BLaER1 (cell line): ENCODE data around the gene ORM1.

Experiments
- H3K27ac ChIP-seq: shearing (Covaris generic); formaldehyde crosslinking; 2 replicates; pipeline ENCODE4 v1.8.1; 2022
- H3K27me3 ChIP-seq: shearing (Covaris generic); formaldehyde crosslinking; 2 replicates; pipeline ENCODE4 v1.8.1; 2022
- H3K36me3 ChIP-seq: shearing (Covaris generic); formaldehyde crosslinking; 2 replicates; pipeline ENCODE4 v1.8.1; 2022
- H3K4me1 ChIP-seq: shearing (Covaris generic); formaldehyde crosslinking; 2 replicates; pipeline ENCODE4 v1.8.1; 2022
- H3K4me2 ChIP-seq: shearing (Covaris generic); formaldehyde crosslinking; 2 replicates; pipeline ENCODE4 v1.8.1; 2022
- H3K4me3 ChIP-seq: shearing (Covaris generic); formaldehyde crosslinking; 2 replicates; pipeline ENCODE4 v1.8.1; 2022
- H3K9ac ChIP-seq: shearing (Covaris generic); formaldehyde crosslinking; 2 replicates; pipeline ENCODE4 v1.8.1; 2022
- H3K9me3 ChIP-seq: shearing (Covaris generic); formaldehyde crosslinking; 2 replicates; pipeline ENCODE4 v1.8.1; 2022
- H4K20me1 ChIP-seq: shearing (Covaris generic); formaldehyde crosslinking; 2 replicates; pipeline ENCODE4 v1.8.1; 2022
- Cebpa-rat ChIP-seq: shearing (Covaris generic); IDR thresholded peaks from 2 replicates; pipeline ENCODE4 v1.8.1; 2022

ORM1 gene

DNA sequence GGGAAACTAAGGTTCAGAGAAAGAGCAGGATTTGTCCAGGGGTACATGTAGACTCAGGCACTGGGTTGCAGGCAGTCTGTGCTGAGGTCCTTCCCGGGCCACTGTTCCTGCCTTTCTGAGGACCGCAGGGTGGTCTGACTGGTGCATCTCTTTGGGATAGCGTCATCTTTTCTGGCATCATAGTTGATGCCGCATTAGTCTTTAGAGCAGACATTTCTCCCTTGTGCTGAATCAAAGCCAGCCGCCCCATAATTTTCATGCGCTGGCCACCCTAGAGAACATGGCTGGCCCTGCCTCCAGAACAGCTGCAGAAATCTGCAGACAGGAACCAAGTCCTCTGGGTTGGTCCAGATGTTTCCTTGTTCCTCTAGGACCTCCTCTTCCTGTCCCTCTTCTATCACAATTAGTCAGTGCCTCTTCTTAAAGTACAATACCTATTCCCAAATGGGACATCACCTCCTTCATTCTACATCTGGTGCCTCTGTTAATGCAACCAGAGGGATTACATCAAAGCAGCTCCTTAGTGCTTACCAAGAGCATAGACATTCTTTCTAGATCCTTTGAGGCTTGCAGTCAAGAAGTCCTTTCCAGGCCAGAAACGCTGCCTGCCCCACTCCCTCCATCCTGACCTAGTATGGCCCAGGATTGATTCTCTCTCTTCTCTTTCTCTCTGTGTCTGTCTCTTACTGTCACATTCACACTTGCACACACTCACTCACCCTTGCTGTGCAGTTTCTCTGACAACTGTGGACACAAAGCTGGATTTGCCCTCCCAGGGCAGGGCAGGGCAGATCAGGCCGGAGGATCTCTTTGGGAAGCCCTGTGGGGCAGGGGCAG is 42.0 kb upstream of the ORM1 start:
- Histone ChIP-seq H3K27me3 (no peaks in the 10 kb centered on the region), H3K4me2 (peak overlapping the region; percentile 60), H3K9me3 (no peaks in the 10 kb centered on the region), H3K4me1 (peaks cover 33% of the 10 kb centered on the region), H3K27ac (peak overlapping the region; percentile 60), H3K9ac (no peak overlapping the region), H3K4me3 (no peak overlapping the region), H3K36me3 (peaks cover 85% of the 10 kb centered on the region), H4K20me1 (no peaks in the 10 kb centered on the region)
- no peak for TF ChIP-seq Cebpa-rat

DNA sequence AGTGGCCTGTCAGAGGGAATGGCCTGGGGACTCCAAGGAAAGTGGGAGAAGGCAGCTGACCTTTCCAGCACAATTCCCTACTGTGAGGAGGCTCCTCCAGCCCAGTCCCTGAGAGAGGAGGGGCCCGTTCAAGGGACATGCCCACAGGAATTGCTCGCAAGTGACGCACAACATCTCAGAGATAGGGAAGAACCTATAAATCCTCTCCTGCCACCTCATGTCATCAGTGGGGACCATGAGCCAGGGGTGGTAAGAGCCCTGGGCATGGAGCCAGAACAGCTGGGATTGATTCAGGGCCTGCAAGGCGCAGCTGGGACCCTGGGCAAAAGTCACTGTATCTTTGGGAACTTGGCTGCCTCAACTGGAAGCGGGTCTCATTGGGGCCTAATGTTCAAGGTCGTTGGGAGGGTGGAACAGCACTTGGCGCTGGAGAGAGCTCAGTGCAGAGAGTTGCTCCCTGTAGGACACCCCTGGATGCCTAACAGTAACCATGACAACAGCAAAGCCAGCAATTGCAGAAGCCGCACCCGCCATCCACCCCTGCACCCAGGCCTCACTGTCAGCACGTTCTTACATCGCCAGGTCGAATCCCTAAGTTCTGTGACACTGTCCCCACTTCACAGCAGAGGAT is 41.3 kb upstream of the ORM1 start:
- H3K36me3 ChIP-seq, result peaks cover 84% of the 10 kb centered on the region
- no peaks in the 10 kb centered on the region for H3K9me3 ChIP-seq
- no peak overlapping the region for H3K9ac ChIP-seq
- TF ChIP-seq Cebpa-rat, result no peak
- peak overlapping the region; percentile 60 for H3K4me2 ChIP-seq
- no peaks in the 10 kb centered on the region for H4K20me1 ChIP-seq
- H3K4me3 ChIP-seq, result no peak overlapping the region
- H3K4me1 ChIP-seq, result peaks cover 33% of the 10 kb centered on the region
- no peaks in the 10 kb centered on the region for H3K27me3 ChIP-seq
- H3K27ac ChIP-seq, result peak overlapping the region; percentile 60; the same call in 1 of the 2 replicates

DNA sequence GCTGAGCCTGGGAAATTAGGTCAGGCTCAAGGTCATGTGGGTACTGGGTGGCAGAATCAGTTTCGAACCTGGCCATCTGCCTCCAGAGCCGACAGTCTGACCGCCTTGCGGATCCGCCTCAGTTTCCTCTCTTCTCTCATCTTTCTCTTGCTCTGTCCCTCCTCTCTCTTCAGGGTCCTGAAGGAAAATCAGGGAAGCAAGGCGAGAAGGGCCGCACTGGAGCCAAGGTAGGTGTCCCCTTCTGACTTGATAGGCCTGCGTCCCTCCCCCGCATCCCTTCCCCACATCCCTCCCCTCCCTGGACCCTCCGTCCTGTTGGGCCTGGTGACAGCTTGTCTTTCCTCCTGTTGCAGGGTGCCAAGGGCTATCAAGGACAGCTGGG is 40.8 kb upstream of the ORM1 start:
- Histone ChIP-seq H4K20me1 (no peaks in the 10 kb centered on the region), H3K4me1 (peaks cover 33% of the 10 kb centered on the region), H3K4me2 (no peak overlapping the region), H3K9ac (no peak overlapping the region), H3K4me3 (no peak overlapping the region), H3K27me3 (no peaks in the 10 kb centered on the region), H3K36me3 (peaks cover 84% of the 10 kb centered on the region), H3K9me3 (no peaks in the 10 kb centered on the region), H3K27ac (no peak overlapping the region)
- TF ChIP-seq Cebpa-rat, result no peak

DNA sequence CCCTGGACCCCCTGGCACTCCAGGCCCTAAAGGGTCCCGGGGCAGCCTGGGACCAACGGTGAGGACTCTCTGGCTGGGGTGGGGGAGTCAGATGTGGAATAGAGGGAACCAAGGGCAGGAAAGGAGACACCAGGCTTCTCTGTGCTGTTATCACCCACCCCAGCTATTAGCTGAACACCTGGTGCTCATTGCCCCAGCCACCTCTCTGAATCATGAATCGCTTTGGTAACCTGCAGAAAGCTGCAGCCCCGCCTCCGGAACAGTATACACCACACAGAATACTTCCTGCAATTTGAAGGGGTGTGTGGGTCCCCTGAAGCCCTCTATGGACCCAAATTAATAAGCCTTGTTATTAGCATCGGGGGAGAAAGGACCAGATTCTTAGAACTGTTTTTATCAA is 40.4 kb upstream of the ORM1 start:
- no peak overlapping the region for H3K4me2 ChIP-seq
- H3K27ac ChIP-seq, result no peak overlapping the region
- H3K4me3 ChIP-seq, result no peak overlapping the region
- peaks cover 84% of the 10 kb centered on the region for H3K36me3 ChIP-seq
- no peak for TF ChIP-seq Cebpa-rat
- H3K4me1 ChIP-seq, result peaks cover 33% of the 10 kb centered on the region
- no peaks in the 10 kb centered on the region for H3K27me3 ChIP-seq
- no peaks in the 10 kb centered on the region for H3K9me3 ChIP-seq
- no peak overlapping the region for H3K9ac ChIP-seq
- no peaks in the 10 kb centered on the region for H4K20me1 ChIP-seq

DNA sequence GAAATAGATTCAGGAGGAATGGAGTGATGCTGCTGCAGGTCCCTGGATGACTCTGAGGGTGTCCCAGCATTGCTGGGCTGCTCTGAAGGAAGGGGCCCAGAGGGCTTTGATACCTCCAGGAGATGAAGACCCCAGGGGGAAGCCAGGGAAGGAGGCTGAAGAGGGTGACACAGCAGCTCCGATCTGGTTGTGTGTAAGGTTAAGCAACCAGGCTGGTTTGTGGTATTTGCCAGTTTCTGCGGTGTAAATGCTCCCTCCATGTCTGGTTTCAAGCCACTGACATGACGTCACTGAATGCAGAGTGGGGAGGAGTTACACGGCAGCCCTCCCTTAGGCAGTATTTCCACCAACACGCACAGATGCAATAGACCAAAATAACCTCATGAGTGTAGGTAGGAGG is 40.0 kb upstream of the ORM1 start:
- Histone ChIP-seq H3K27me3 (no peaks in the 10 kb centered on the region), H3K36me3 (peaks cover 84% of the 10 kb centered on the region), H3K4me1 (peaks cover 33% of the 10 kb centered on the region), H3K4me2 (no peak overlapping the region), H3K9ac (no peak overlapping the region), H3K4me3 (no peak overlapping the region), H3K9me3 (no peaks in the 10 kb centered on the region), H3K27ac (no peak overlapping the region), H4K20me1 (no peaks in the 10 kb centered on the region)
- no peak for TF ChIP-seq Cebpa-rat

DNA sequence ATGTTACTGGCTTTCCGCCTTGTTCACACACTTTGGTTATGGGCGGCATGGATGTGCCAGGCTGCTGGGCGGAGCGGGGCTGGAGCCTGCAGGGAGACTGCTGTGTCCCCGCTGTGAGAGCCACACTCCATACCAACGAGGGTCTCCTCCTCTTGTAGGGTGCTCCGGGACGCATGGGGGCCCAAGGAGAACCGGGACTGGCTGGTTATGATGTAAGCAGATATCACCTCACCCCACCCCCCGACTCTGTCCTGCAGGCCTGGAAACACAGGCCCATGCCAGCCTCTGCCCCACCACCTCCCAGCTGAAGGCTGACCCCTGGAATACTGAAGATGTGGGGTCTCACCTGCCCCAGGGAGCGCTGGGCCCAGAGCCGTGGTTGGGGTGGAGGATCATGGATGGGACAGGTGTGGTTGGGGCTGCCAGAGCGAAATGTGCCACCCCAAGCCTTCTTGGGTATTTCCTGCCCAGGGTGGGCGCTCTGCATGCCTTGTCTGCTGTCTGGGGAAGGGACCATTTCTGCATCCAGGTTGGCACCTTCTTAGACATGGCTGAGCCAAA is 39.3 kb upstream of the ORM1 start:
- Histone ChIP-seq H4K20me1 (no peaks in the 10 kb centered on the region), H3K4me3 (no peak overlapping the region), H3K4me1 (peaks cover 30% of the 10 kb centered on the region), H3K27ac (no peak overlapping the region), H3K27me3 (no peaks in the 10 kb centered on the region), H3K9me3 (no peaks in the 10 kb centered on the region), H3K4me2 (no peak overlapping the region), H3K9ac (no peak overlapping the region), H3K36me3 (peaks cover 90% of the 10 kb centered on the region)
- TF ChIP-seq Cebpa-rat, result no peak

DNA sequence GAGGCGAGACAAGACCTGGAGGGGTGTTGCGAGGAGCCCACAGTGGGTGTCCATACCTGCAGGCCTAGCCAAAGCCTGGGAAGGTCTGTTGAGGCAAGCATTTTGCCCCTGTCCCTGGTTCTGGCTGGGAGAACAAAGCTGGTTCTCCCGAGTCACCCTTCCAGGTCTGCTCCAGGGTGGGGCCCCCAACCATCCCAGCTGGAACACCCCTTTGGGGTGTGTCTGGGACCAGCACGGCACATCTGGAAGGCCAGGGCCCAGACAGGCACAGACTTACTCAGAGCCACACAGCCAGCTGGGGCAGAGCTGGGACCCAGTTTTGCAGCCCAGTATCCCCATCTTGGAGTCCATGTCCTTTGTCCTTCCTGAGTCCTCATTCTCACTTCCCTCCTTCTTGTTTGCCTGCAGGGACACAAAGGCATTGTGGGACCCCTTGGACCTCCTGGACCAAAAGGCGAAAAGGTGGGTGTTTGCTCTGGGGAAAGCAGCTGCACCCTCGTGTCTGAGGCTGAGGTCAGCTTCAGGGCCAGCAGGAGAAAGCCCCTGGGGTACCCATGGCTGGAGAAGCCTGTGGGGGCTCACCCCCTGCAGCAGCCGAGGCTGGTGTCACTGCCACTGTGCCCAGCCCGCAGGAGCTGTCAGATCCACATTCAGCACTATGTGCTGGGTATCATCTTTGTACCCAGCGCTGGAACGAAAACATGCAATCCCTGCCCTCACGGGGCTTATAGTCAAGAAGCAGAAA is 38.4 kb upstream of the ORM1 start:
- H4K20me1 ChIP-seq, result no peaks in the 10 kb centered on the region
- H3K9me3 ChIP-seq, result no peaks in the 10 kb centered on the region
- no peak overlapping the region for H3K4me2 ChIP-seq
- no peak overlapping the region for H3K27ac ChIP-seq
- H3K9ac ChIP-seq, result no peak overlapping the region
- peaks cover 22% of the 10 kb centered on the region for H3K4me1 ChIP-seq
- peaks cover 84% of the 10 kb centered on the region for H3K36me3 ChIP-seq
- no peak overlapping the region for H3K4me3 ChIP-seq
- no peaks in the 10 kb centered on the region for H3K27me3 ChIP-seq
- no peak for TF ChIP-seq Cebpa-rat

DNA sequence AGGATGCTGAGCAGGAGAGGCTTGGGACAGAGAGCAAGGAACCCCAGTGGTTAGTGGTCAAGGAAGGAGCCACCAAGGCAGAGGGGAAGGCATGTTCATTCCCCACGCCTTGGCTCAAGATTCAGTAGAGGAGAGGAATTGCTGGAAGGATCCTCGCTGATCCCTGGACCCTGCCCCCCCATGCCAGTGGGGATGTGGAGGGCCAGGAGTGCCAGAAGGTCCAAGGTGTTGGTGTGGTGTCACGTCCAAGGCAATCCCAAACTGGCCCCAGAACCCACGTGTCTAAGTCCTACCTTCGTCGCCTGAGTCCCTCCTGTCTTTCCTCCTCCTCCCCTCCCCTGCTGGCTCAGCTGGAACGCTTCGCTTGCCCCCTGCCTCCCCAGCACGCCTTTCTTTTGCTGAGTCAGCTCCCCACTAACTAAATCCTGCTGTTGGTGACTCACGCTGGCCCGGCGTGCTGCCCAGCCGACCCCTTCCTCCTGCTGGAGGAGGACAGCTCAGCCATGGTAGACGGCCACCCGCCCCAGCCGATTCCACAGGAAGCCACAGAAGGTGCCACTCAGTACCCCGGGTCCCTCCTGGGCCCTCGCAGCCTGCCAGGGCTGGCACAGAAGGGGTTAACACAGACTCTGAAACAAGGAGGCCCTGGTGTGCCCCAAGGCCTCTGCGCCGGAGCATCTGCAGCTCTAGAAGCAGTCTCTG is 37.6 kb upstream of the ORM1 start:
- TF ChIP-seq Cebpa-rat, result no peak
- H3K4me3 ChIP-seq, result no peak overlapping the region
- H3K9me3 ChIP-seq, result no peaks in the 10 kb centered on the region
- H3K4me2 ChIP-seq, result no peak overlapping the region
- peaks cover 15% of the 10 kb centered on the region for H3K4me1 ChIP-seq
- 0 out of 2 replicates have a peak overlapping the region, but pooled peaks have one; percentile 6 for H3K9ac ChIP-seq
- H3K36me3 ChIP-seq, result peaks cover 83% of the 10 kb centered on the region
- H3K27me3 ChIP-seq, result no peaks in the 10 kb centered on the region
- H3K27ac ChIP-seq, result no peak overlapping the region
- no peaks in the 10 kb centered on the region for H4K20me1 ChIP-seq

DNA sequence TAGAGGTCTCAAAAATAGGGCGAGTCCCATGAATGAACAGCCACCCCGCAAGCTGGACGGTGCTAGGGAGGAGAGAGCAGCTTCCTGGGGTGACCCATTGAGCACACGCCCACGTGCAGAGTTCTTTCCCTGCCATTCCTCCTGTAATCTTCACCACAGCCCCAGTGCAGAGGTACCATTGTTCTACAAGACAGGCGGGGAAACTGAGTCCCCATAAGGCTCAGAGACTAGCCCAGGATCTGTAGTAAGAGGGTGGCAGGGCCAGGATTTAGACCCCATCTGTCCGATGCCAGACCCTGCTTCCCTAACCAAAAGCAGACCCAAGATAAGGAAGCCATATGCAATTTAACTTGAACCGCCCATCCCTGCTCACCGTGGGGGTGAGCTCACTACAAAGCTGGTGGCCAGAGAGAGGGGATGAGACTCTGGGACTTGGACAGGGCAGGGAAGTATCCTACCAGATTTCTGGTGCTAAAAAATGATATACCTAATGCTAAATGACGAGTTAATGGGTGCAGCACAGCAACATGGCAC is 36.7 kb upstream of the ORM1 start:
- H3K9me3 ChIP-seq, result no peaks in the 10 kb centered on the region
- H3K4me3 ChIP-seq, result no peak overlapping the region
- no peaks in the 10 kb centered on the region for H3K27me3 ChIP-seq
- peaks cover 76% of the 10 kb centered on the region for H3K36me3 ChIP-seq
- H3K9ac ChIP-seq, result no peak overlapping the region
- H3K27ac ChIP-seq, result no peak overlapping the region
- H3K4me2 ChIP-seq, result no peak overlapping the region
- peaks cover 6% of the 10 kb centered on the region for H3K4me1 ChIP-seq
- no peak for TF ChIP-seq Cebpa-rat
- H4K20me1 ChIP-seq, result no peaks in the 10 kb centered on the region
